IPS-NIHi11 (cell line): ENCODE measurements around the gene SERPINB5.

ENCODE experiments used
- DNase-seq: peaks from one replicate; pipeline ENCODE4 v3.0.0; 2012; ENCODE audit warnings: mixed read lengths, low spot score

SERPINB5 gene

GRCh38 chr18:63468575-63468974 lies 8.2 kb upstream of the SERPINB5 start:
- no peak for DNase-seq

- no peak for DNase-seq
Observed at GRCh38 chr18:63470751-63471150, 6.0 kb upstream of the SERPINB5 start.

GRCh38 chr18:63472380-63472779 lies 4.4 kb upstream of the SERPINB5 start:
- DNase-seq, result no peak

- DNase-seq, result no peak
Observed at GRCh38 chr18:63477200-63477599, 442 bp downstream of the SERPINB5 start.

- no peak for DNase-seq
Observed at GRCh38 chr18:63477968-63478367, 1.2 kb downstream of the SERPINB5 start.

GRCh38 chr18:63479826-63480225 lies 3.1 kb downstream of the SERPINB5 start:
- no peak for DNase-seq

- DNase-seq, result no peak
Observed at GRCh38 chr18:63480476-63480875, 3.7 kb downstream of the SERPINB5 start.

- DNase-seq, result no peak
Observed at GRCh38 chr18:63480915-63481314, 4.2 kb downstream of the SERPINB5 start.

- no peak for DNase-seq
Observed at GRCh38 chr18:63487676-63488075, 10.9 kb downstream of the SERPINB5 start.

GRCh38 chr18:63488160-63488559 lies 11.4 kb downstream of the SERPINB5 start:
- no peak for DNase-seq

- DNase-seq, result no peak
Observed at GRCh38 chr18:63492851-63493250, 16.1 kb downstream of the SERPINB5 start.

GRCh38 chr18:63495675-63496074 lies 18.9 kb downstream of the SERPINB5 start:
- DNase-seq, result no peak

GRCh38 chr18:63505566-63506335 lies 29.0 kb downstream of the SERPINB5 start:
- peak; percentile 56 for DNase-seq

GRCh38 chr18:63506336-63506646 lies 29.5 kb downstream of the SERPINB5 start:
- DNase-seq, result no peak

GRCh38 chr18:63508596-63508995 lies 31.8 kb downstream of the SERPINB5 start:
- DNase-seq, result no peak

GRCh38 chr18:63511285-63511684 lies 34.5 kb downstream of the SERPINB5 start:
- peak; percentile 35 for DNase-seq

- no peak for DNase-seq
Observed at GRCh38 chr18:63514326-63514725, 37.6 kb downstream of the SERPINB5 start.

GRCh38 chr18:63514888-63515678 lies 38.3 kb downstream of the SERPINB5 start:
- DNase-seq, result no peak

GRCh38 chr18:63515801-63516200 lies 39.0 kb downstream of the SERPINB5 start:
- DNase-seq, result no peak

GRCh38 chr18:63518178-63519012 lies 41.6 kb downstream of the SERPINB5 start:
- peak; percentile 71 for DNase-seq

- DNase-seq, result no peak
Observed at GRCh38 chr18:63520053-63520685, 43.4 kb downstream of the SERPINB5 start.

GRCh38 chr18:63523660-63524059 lies 46.9 kb downstream of the SERPINB5 start:
- DNase-seq, result no peak
